Measurements from ENCODE around the gene CLDN5.

CLDN5 gene

GRCh38 chr22:19517171-19517500 lies 7.1 kb downstream of the CLDN5 start:
- H3K4me3 ChIP-seq (ENCODE audit: low read depth in 1 of 2, low read length in 1 of 2): no peak overlapping the region

GRCh38 chr22:19516378-19517170 lies 7.6 kb downstream of the CLDN5 start:
- Histone ChIP-seq H3K4me1 (ENCODE audit: control insufficient read depth in 1 of 2, insufficient read depth in 1 of 2, low read depth in 1 of 2, low read length in 1 of 2) (no peaks in the 10 kb centered on the region), H3K4me3 (ENCODE audit: low read depth in 1 of 2, low read length in 1 of 2) (no peak overlapping the region), H3K27ac (no peak overlapping the region), H3K27me3 (no peaks in the 10 kb centered on the region), H3K36me3 (peaks cover 78% of the 10 kb centered on the region), H3K9me3 (no peaks in the 10 kb centered on the region)
- TF ChIP-seq CTCF (IDR thresholded peaks at IDR 0.05): no peak

More at GRCh38 chr22:19517171-19517500, 7.1 kb downstream of the CLDN5 start:
- Histone ChIP-seq H3K36me3 (peaks cover 79% of the 10 kb centered on the region), H3K4me1 (ENCODE audit: control insufficient read depth in 1 of 2, insufficient read depth in 1 of 2, low read depth in 1 of 2, low read length in 1 of 2) (no peaks in the 10 kb centered on the region), H3K27ac (no peak overlapping the region), H3K9me3 (no peaks in the 10 kb centered on the region), H3K27me3 (peaks cover 6% of the 10 kb centered on the region)
- TF ChIP-seq CTCF (IDR thresholded peaks at IDR 0.05): no peak

- Histone ChIP-seq H3K36me3 (peaks cover 70% of the 10 kb centered on the region), H3K4me1 (ENCODE audit: control insufficient read depth in 1 of 2, insufficient read depth in 1 of 2, low read depth in 1 of 2, low read length in 1 of 2) (no peaks in the 10 kb centered on the region)
These were observed 8.4 kb downstream of the CLDN5 start for GRCh38 chr22:19515654-19516377.

GRCh38 chr22:19514831-19515565 lies 9.2 kb downstream of the CLDN5 start:
- Histone ChIP-seq H3K9me3 (no peaks in the 10 kb centered on the region), H3K4me3 (ENCODE audit: low read depth in 1 of 2, low read length in 1 of 2) (no peak overlapping the region), H3K36me3 (peaks cover 64% of the 10 kb centered on the region), H3K4me1 (ENCODE audit: control insufficient read depth in 1 of 2, insufficient read depth in 1 of 2, low read depth in 1 of 2, low read length in 1 of 2) (no peaks in the 10 kb centered on the region), H3K27me3 (no peaks in the 10 kb centered on the region), H3K27ac (no peak overlapping the region)
- no peak for TF ChIP-seq CTCF (IDR thresholded peaks at IDR 0.05)

More at GRCh38 chr22:19515654-19516377, 8.4 kb downstream of the CLDN5 start:
- no peak for TF ChIP-seq CTCF (IDR thresholded peaks at IDR 0.05)
- H3K9me3 ChIP-seq: no peaks in the 10 kb centered on the region
- H3K27ac ChIP-seq: no peak overlapping the region
- H3K27me3 ChIP-seq: no peaks in the 10 kb centered on the region
- no peak overlapping the region for H3K4me3 ChIP-seq (ENCODE audit: low read depth in 1 of 2, low read length in 1 of 2)

GRCh38 chr22:19513823-19514222 lies 10.4 kb downstream of the CLDN5 start:
- Histone ChIP-seq H3K36me3 (peaks cover 53% of the 10 kb centered on the region), H3K4me3 (ENCODE audit: low read depth in 1 of 2, low read length in 1 of 2) (no peak overlapping the region), H3K9me3 (no peaks in the 10 kb centered on the region), H3K27ac (no peak overlapping the region), H3K4me1 (ENCODE audit: control insufficient read depth in 1 of 2, insufficient read depth in 1 of 2, low read depth in 1 of 2, low read length in 1 of 2) (no peaks in the 10 kb centered on the region), H3K27me3 (no peaks in the 10 kb centered on the region)
- no peak for TF ChIP-seq CTCF (IDR thresholded peaks at IDR 0.05)

Measured in neutrophil (primary cell).